Esophagus (tissue), 2 donors: ENCODE data around the gene DCLK1. TPM values are rescaled to one million over a fixed set of nuclear protein-coding genes. Genes with fewer than 3 reads are reported as not detected.

Source experiments
- H3K27ac ChIP-seq, 2 donors: one replicate each; pipeline ENCODE4 v1.5.1; 2013; ENCODE audit warnings: low read depth in 2 of 2, mild to moderate bottlenecking in 2 of 2, inconsistent platforms in 1 of 2, low read length in 1 of 2, moderate library complexity in 1 of 2
- H3K27me3 ChIP-seq, 2 donors: one replicate each; pipeline ENCODE4 v1.6.1; 2013; ENCODE audit warnings: low read length in 2 of 2, control low read depth in 1 of 2, mild to moderate bottlenecking in 1 of 2; ENCODE audit not compliant: insufficient read depth in 2 of 2, control insufficient read depth in 1 of 2
- H3K36me3 ChIP-seq, 2 donors: one replicate each; pipeline ENCODE4 v1.6.1; 2013; ENCODE audit warnings: low read length in 1 of 2; ENCODE audit not compliant: control insufficient read depth in 2 of 2, insufficient read depth in 2 of 2
- H3K4me1 ChIP-seq, 2 donors: one replicate each; pipeline ENCODE4 v1.6.1; 2013; ENCODE audit warnings: low read length in 1 of 2; ENCODE audit not compliant: control insufficient read depth in 2 of 2, insufficient read depth in 2 of 2
- H3K4me3 ChIP-seq, 2 donors: one replicate each; pipeline ENCODE4 v1.5.1; 2013; ENCODE audit warnings: low read length in 2 of 2, mild to moderate bottlenecking in 2 of 2, low read depth in 1 of 2, moderate library complexity in 1 of 2
- H3K9me3 ChIP-seq, 2 donors: one replicate each; pipeline ENCODE4 v1.6.1; 2013; ENCODE audit warnings: mild to moderate bottlenecking in 2 of 2, low read depth in 1 of 2, low read length in 1 of 2, moderate library complexity in 1 of 2; ENCODE audit not compliant: control insufficient read depth in 2 of 2, insufficient read depth in 1 of 2
- WGBS, 2 donors: extraction: QIAGEN DNeasy Blood & Tissue Kit; methylation state at CpG; one replicate each; pipeline ENCODE4 v1.1.7; 2013; 5-methylcytosine and 5-hydroxymethylcytosine counted together
- polyA plus RNA-seq, 2 donors: library from polyadenylated mRNA; stranded (reverse); fragments of 200-250 nt; gene quantifications; one replicate each; pipeline ENCODE4 v1.2.3, GENCODE V29; 2013
- donor health status: healthy with polysubstance abuse.
- donor health status: Bipolar disorder and iron deficiency.

The DCLK1 gene
- polyA plus RNA-seq, 2 donors, result 0.47 to 0.75 TPM

- H3K27me3 ChIP-seq, result no peaks in the 10 kb centered on the region
- no peaks in the 10 kb centered on the region for H3K9me3 ChIP-seq
- H3K4me1 ChIP-seq, result peaks cover 0 to 6% of the 10 kb centered on the region in 2 donors
- H3K4me3 ChIP-seq, result no peak overlapping the region
- H3K27ac ChIP-seq, result no peak overlapping the region
- 63 to 67% methylated on average over 5 of the region's 5 CpGs for WGBS, 2 donors
- no peaks in the 10 kb centered on the region for H3K36me3 ChIP-seq
These were observed 2.9 kb upstream of the DCLK1 start for GRCh38 chr13:36133950-36134626.

- H3K4me3 ChIP-seq, result no peak overlapping the region
- H3K27me3 ChIP-seq, result no peaks in the 10 kb centered on the region
- H3K4me1 ChIP-seq, result peaks cover 0 to 6% of the 10 kb centered on the region in 2 donors
- H3K9me3 ChIP-seq, result no peaks in the 10 kb centered on the region
- H3K36me3 ChIP-seq, result no peaks in the 10 kb centered on the region
- no peak overlapping the region for H3K27ac ChIP-seq
- 88% methylated on average over 1 of the region's 1 CpG for WGBS, 2 donors
These were observed 1.2 kb upstream of the DCLK1 start for GRCh38 chr13:36132376-36132775.

- Histone ChIP-seq H3K27ac (peak overlapping the region in 1 of 2 donors; percentile 40), H3K4me3 (no peak overlapping the region)
These were observed 732 bp upstream of the DCLK1 start for GRCh38 chr13:36131931-36132297.

GRCh38 chr13:36130552-36131221 lies 495 bp downstream of the DCLK1 start:
- Histone ChIP-seq H3K4me3 (peak overlapping the region; percentile 40 to 58), H3K36me3 (no peaks in the 10 kb centered on the region), H3K27me3 (no peaks in the 10 kb centered on the region), H3K4me1 (peaks cover 0 to 6% of the 10 kb centered on the region in 2 donors), H3K9me3 (no peaks in the 10 kb centered on the region), H3K27ac (peak overlapping the region in 1 of 2 donors; percentile 8)
- 2 to 3% methylated on average over 53 to 61 of the region's 61 CpGs for WGBS, 2 donors

More at GRCh38 chr13:36131931-36132297, 732 bp upstream of the DCLK1 start:
- Histone ChIP-seq H3K27me3 (no peaks in the 10 kb centered on the region), H3K9me3 (no peaks in the 10 kb centered on the region), H3K4me1 (peaks cover 0 to 6% of the 10 kb centered on the region in 2 donors), H3K36me3 (no peaks in the 10 kb centered on the region)
- 62 to 66% methylated on average over 5 of the region's 5 CpGs for WGBS, 2 donors

- Histone ChIP-seq H3K4me1 (peaks cover 0 to 6% of the 10 kb centered on the region in 2 donors), H3K4me3 (peak overlapping the region; percentile 40 to 58), H3K27ac (no peak overlapping the region), H3K36me3 (no peaks in the 10 kb centered on the region), H3K9me3 (no peaks in the 10 kb centered on the region), H3K27me3 (no peaks in the 10 kb centered on the region)
- WGBS, 2 donors, result 12 to 14% methylated on average over 13 of the region's 13 CpGs
These were observed 1.0 kb downstream of the DCLK1 start for GRCh38 chr13:36130193-36130551.

- WGBS, 2 donors, result 82 to 83% methylated on average over 4 of the region's 4 CpGs
- H3K4me1 ChIP-seq, result peaks cover 0 to 6% of the 10 kb centered on the region in 2 donors
- H3K36me3 ChIP-seq, result no peaks in the 10 kb centered on the region
- no peaks in the 10 kb centered on the region for H3K9me3 ChIP-seq
- H3K4me3 ChIP-seq, result no peak overlapping the region
- no peak overlapping the region for H3K27ac ChIP-seq
- H3K27me3 ChIP-seq, result no peaks in the 10 kb centered on the region
These were observed 1.6 kb downstream of the DCLK1 start for GRCh38 chr13:36129539-36129938.

- no peak overlapping the region for H3K4me3 ChIP-seq
- H3K27me3 ChIP-seq, result no peaks in the 10 kb centered on the region
- WGBS, 2 donors, result 67 to 77% methylated on average over 3 of the region's 3 CpGs
- H3K36me3 ChIP-seq, result no peaks in the 10 kb centered on the region
- H3K9me3 ChIP-seq, result no peaks in the 10 kb centered on the region
- H3K27ac ChIP-seq, result no peak overlapping the region
- peaks cover 0 to 5% of the 10 kb centered on the region in 2 donors for H3K4me1 ChIP-seq
These were observed 4.7 kb downstream of the DCLK1 start for GRCh38 chr13:36126491-36126890.

- WGBS, 2 donors, result 90 to 91% methylated on average over 28 of the region's 28 CpGs
- H3K27ac ChIP-seq, result no peak overlapping the region
- no peaks in the 10 kb centered on the region for H3K27me3 ChIP-seq
- no peak overlapping the region for H3K4me3 ChIP-seq
- no peaks in the 10 kb centered on the region for H3K36me3 ChIP-seq
- no peaks in the 10 kb centered on the region for H3K9me3 ChIP-seq
- H3K4me1 ChIP-seq, result peaks cover 0 to 3% of the 10 kb centered on the region in 2 donors
These were observed 5.3 kb downstream of the DCLK1 start for GRCh38 chr13:36125841-36126240.

- WGBS, 2 donors, result 21 to 44% methylated on average over 6 of the region's 6 CpGs
- Histone ChIP-seq H3K27ac (no peak overlapping the region), H3K4me1 (no peaks in the 10 kb centered on the region), H3K4me3 (no peak overlapping the region), H3K9me3 (no peaks in the 10 kb centered on the region), H3K27me3 (no peaks in the 10 kb centered on the region), H3K36me3 (no peaks in the 10 kb centered on the region)
These were observed 6.9 kb downstream of the DCLK1 start for GRCh38 chr13:36124236-36124822.
